ENCODE results near the gene ILF2.
"Not testable (repeated sequence)": the region's sequence is repeated elsewhere in the genome, so short reads cannot be mapped to it uniquely, and the experiment has no call there.

ILF2 gene

GRCh38 chr1:153679337-153680119, 8.7 kb upstream of the ILF2 start:
- DNase-seq (ENCODE audit: low read depth, low spot score) = no peak

GRCh38 chr1:153678519-153679336, 7.9 kb upstream of the ILF2 start, which contains the start of gene NPR1:
Gene NPR1 (plus strand): TSS chr1:153678688. CDS start chr1:153679109, 421 bp downstream.
- no peak for DNase-seq (ENCODE audit: low read depth, low spot score)

- no peak for DNase-seq (ENCODE audit: low read depth, low spot score)
Observed at GRCh38 chr1:153677718-153678518, 7.1 kb upstream of the ILF2 start.

- no peak for DNase-seq (ENCODE audit: low read depth, low spot score)
Observed at GRCh38 chr1:153673511-153673910, 2.7 kb upstream of the ILF2 start.

- not testable (repeated sequence) for DNase-seq (ENCODE audit: low read depth, low spot score)
Observed at GRCh38 chr1:153671628-153672353, 998 bp upstream of the ILF2 start.

GRCh38 chr1:153670257-153670858, 435 bp downstream of the ILF2 start:
- DNase-seq (ENCODE audit: low read depth, low spot score) = no peak

GRCh38 chr1:153669606-153670005, 1.2 kb downstream of the ILF2 start:
- no peak for DNase-seq (ENCODE audit: low read depth, low spot score)

- DNase-seq (ENCODE audit: low read depth, low spot score) = not testable (repeated sequence)
Observed at GRCh38 chr1:153668672-153669071, 2.1 kb downstream of the ILF2 start.

GRCh38 chr1:153667439-153667838, 3.4 kb downstream of the ILF2 start:
- no peak for DNase-seq (ENCODE audit: low read depth, low spot score)

- DNase-seq (ENCODE audit: low read depth, low spot score) = no peak
Observed at GRCh38 chr1:153663211-153663610, 7.6 kb downstream of the ILF2 start.

- no peak for DNase-seq (ENCODE audit: low read depth, low spot score)
Observed at GRCh38 chr1:153662269-153662668, 8.5 kb downstream of the ILF2 start.

GRCh38 chr1:153661111-153661708, 9.6 kb downstream of the ILF2 start:
- no peak for DNase-seq (ENCODE audit: low read depth, low spot score)

GRCh38 chr1:153659656-153660055, 11.1 kb downstream of the ILF2 start:
- DNase-seq (ENCODE audit: low read depth, low spot score) = no peak

- DNase-seq (ENCODE audit: low read depth, low spot score) = no peak
Observed at GRCh38 chr1:153659175-153659534, 11.6 kb downstream of the ILF2 start.

GRCh38 chr1:153658400-153659174, 12.2 kb downstream of the ILF2 start, which contains the start of gene SNAPIN:
Gene SNAPIN (plus strand): TSS chr1:153658703. CDS start chr1:153658744, 41 bp downstream.
- DNase-seq (ENCODE audit: low read depth, low spot score) = peak; percentile 80

- DNase-seq (ENCODE audit: low read depth, low spot score) = no peak
Observed at GRCh38 chr1:153655333-153655732, 15.5 kb downstream of the ILF2 start.

GRCh38 chr1:153652805-153653500, 17.8 kb downstream of the ILF2 start:
- no peak for DNase-seq (ENCODE audit: low read depth, low spot score)

GRCh38 chr1:153651771-153652170, 19.0 kb downstream of the ILF2 start:
- DNase-seq (ENCODE audit: low read depth, low spot score) = no peak

GRCh38 chr1:153649863-153650235, 20.9 kb downstream of the ILF2 start:
- DNase-seq (ENCODE audit: low read depth, low spot score) = no peak

All from activated CD4-positive, CD25-positive, alpha-beta regulatory T cell treated with anti-CD3 and anti-CD28 coated beads, Interleukin-2, amount 50 U/mL, for 16 hours (primary cell).